GM12873 (cell line): ENCODE measurements around the gene OR2W3.

Experiments
- TF ChIP-seq, protein P1 (sequence below): IDR thresholded peaks from 2 replicates; pipeline ENCODE4 v1.5.1; 2012; ENCODE audit warnings: low read depth, mild to moderate bottlenecking, moderate library complexity, low read length, control low read depth; ENCODE audit not compliant: insufficient read depth; ENCODE audit errors: missing control alignments

OR2W3 gene

DNA sequence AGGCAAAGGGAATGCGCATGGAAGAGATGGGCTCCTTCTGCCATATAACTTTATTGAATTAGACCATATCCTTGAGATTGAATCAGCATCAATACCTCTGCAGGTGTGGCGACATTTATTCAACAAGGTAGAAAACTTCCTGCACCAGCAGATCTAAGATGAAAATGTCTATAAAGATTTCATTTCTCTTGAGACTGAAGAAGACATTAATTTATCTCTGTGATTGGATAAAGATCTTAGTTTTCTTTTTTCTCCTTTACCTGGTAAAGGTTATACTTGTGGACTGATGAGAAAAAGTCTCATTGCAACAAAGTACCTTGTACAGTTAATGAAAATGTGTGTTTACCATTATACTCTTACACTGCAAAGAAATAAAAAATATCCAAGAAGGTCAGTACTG is 24.6 kb downstream of the OR2W3 start, which contains the start of gene OR2T8:
Gene OR2T8 (plus strand): TSS at position 301 of the 400 bp plus-strand sequence. CDS start 766 bp downstream, outside the sequence.
- TF ChIP-seq, protein P1, sequence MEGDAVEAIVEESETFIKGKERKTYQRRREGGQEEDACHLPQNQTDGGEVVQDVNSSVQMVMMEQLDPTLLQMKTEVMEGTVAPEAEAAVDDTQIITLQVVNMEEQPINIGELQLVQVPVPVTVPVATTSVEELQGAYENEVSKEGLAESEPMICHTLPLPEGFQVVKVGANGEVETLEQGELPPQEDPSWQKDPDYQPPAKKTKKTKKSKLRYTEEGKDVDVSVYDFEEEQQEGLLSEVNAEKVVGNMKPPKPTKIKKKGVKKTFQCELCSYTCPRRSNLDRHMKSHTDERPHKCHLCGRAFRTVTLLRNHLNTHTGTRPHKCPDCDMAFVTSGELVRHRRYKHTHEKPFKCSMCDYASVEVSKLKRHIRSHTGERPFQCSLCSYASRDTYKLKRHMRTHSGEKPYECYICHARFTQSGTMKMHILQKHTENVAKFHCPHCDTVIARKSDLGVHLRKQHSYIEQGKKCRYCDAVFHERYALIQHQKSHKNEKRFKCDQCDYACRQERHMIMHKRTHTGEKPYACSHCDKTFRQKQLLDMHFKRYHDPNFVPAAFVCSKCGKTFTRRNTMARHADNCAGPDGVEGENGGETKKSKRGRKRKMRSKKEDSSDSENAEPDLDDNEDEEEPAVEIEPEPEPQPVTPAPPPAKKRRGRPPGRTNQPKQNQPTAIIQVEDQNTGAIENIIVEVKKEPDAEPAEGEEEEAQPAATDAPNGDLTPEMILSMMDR = no peak

DNA sequence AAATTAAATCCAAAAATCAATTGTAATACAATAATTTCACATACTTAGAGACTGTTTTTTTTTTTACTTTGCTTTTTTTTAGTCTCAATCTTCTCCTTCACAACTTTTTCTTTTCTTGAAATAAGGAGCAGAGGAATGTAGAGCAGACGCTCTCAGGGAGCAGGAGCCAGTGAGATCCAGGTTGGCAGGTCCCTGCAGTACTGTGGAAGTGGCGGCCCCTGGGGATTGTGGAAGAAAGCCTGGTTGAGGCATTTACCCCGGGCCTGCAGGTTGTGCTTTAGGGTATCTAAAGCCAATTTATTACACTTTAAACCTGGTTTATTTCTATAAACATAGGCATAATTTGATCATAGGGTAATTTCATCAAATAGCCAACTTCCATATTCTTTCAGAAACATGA is 28.6 kb downstream of the OR2W3 start:
- TF ChIP-seq, protein P1 = no peak

DNA sequence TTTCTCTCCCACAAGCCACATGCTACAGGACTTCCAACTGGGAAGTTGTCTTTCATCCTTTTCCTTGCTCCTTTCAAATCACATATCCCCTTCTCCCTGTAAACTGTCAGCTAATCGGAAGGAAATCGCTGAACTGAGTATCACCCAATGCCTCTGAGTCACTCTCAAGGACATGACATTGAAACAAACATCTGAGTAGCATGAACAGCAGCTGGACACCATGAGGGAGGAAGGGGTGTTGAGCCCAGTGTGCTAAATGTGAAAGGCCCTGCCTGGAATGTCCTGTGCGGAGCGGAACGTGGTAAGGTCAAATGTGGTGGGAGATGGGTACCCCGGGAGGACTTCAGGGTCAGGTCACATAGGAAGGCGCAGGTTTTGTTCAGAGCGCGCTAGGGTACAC is 29.5 kb downstream of the OR2W3 start, which contains the start of gene OR2AJ1:
Gene OR2AJ1 (plus strand): TSS at position 22 of the 400 bp plus-strand sequence. CDS start 8,880 bp downstream, outside the sequence.
- TF ChIP-seq, protein P1 = no peak

DNA sequence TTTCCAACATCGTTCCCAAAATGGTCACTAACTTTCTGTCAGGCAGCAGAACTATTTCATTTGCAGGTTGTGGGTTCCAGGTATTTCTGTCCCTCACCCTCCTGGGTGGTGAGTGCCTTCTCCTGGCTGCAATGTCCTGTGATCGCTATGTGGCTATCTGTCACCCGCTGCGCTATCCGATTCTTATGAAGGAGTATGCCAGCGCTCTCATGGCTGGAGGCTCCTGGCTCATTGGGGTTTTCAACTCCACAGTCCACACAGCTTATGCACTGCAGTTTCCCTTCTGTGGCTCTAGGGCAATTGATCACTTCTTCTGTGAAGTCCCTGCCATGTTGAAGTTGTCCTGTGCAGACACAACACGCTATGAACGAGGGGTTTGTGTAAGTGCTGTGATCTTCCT is 38.6 kb downstream of the OR2W3 start:
- TF ChIP-seq, protein P1 = no peak

DNA sequence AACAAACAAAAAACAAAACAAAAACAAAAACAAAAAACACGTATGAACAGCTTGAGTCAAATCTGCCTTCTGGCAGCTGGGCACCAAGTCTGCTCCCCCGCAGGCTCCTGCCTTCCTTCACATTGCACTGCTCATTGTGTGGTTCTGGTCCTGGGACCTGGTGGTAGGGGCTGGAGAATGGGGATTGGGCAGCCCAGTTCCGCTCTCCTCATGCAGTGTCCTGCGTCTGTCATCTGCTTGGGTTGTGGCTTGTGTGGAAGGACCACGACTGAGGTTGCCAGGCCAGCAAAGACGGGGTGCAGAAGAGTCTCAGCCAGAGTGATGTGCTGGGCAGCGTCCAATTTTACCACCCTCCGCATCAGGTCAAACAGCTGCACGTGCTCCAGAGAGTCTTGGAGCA is 40.4 kb downstream of the OR2W3 start:
- TF ChIP-seq, protein P1 = no peak

DNA sequence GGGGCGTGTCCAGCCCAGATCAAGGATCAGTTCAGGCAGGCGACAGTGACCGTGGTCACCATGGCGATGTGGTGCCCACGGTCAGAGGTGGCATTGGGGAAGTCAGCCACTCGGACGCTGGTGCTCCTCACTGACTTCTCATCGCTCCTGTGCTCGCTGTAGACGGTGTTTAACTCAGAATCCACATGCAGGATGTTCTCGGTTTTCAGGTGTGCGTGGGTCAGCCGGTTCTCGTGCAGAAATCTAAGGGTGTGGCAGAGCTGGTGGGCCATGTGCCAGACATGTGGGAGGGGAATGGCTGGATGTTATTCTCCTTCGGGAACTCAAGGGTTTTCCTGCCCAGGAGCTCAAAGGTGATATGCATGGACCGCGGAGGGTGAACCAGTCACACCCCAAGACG is 41.0 kb downstream of the OR2W3 start:
- TF ChIP-seq, protein P1 = no peak

DNA sequence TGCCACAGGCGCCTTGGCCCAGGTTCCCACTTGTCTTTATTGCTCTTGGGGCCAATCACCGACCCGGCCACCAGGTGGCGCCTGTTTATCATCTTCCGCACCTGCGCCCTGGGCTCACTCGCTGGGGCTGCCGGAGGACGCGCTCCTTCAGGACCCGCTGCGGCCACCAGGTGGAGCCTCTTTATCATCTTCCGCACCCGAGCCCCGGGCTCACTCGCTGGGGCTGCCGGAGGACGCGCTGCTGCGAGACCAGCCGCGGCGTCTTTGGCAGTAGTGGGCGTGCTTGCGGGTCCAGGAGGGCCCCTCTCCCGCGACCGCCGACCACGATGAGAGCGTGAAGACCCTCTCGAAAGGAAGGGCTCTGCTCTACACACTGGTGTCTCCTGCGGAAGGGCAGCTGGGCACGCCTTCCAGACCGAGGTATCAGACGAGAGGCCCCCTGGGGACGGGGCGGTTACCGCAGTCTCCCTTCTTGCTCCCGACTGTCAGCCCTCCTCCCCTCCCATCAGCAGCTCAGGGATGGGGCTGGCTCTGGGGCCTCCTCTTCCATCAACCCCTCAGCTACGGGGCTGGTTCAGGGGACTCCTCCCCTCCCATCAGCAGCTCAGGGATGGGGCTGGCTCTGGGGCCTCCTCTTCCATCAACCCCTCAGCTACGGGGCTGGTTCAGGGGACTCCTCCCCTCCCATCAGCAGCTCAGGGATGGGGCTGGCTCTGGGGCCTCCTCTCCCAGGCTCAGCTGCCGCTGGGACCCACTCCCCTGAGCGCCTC is 41.8 kb downstream of the OR2W3 start:
- TF ChIP-seq, protein P1 = peak; percentile 89
